Omental fat pad (tissue), 4 donors: ENCODE results near the gene C12orf75. TPM values are rescaled to one million over a fixed set of nuclear protein-coding genes. Genes with fewer than 3 reads are reported as not detected.

Experiments
- ATAC-seq: fragments of 150-250 bp; one replicate; pipeline ENCODE4 v1.9.1; 2016; ENCODE audit warnings: mild to moderate bottlenecking, moderate library complexity; ENCODE audit not compliant: low FRiP score
- DNase-seq: peaks from one replicate; pipeline ENCODE4 v3.0.0-alpha.2; 2019; ENCODE audit warnings: low spot score
- CTCF ChIP-seq, 3 donors: fragments of 450-650 bp; IDR thresholded peaks; one replicate each; pipeline ENCODE4 v1.5.1; 2016 to 2017; ENCODE audit warnings: antibody characterized with exemption in 3 of 3, mild to moderate bottlenecking in 3 of 3, moderate library complexity in 2 of 3
- total RNA-seq, 4 donors: library from RNA; depleted of rRNA; stranded (reverse); fragments of >200 nt; gene quantifications; one replicate each; pipeline ENCODE4 v1.1.0, GENCODE V29; 2016

Gene C12orf75
- total RNA-seq, 4 donors from 2014 or later: 3.5 to 7.0 (median 3.8) TPM

DNA sequence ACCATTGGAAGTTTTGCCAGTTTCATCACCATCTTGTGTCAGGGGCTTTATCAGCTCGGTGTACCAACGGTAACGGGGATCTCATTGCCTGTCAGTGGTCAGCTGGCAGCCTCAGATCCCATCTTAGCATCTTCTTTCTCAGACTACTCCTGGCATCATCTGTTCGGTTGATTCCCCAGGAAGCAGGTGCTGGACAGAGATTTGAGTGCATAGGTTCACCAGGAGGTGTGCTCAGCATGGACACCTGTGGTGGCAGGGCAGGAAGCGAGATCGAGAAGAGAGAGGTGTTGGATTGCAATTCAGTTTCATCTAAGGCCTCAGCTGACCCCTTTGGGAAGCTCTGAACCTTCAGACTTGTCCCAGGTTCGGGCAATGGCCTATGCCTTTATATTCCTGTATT lies 76.0 kb downstream of the C12orf75 start:
- TF ChIP-seq CTCF (IDR thresholded peaks at IDR 0.05): no peak
- no peak for DNase-seq
- ATAC-seq: no peak

- DNase-seq (no peak), ATAC-seq (no peak)
- TF ChIP-seq CTCF (IDR thresholded peaks at IDR 0.05): no peak
Measured at GRCh38 chr12:105409279-105409678, 78.8 kb downstream of the C12orf75 start.

- no peak for TF ChIP-seq CTCF (IDR thresholded peaks at IDR 0.05)
- no peak for DNase-seq
- no peak for ATAC-seq
Measured at GRCh38 chr12:105409801-105410471, 79.4 kb downstream of the C12orf75 start.

GRCh38 chr12:105413911-105414487 lies 83.5 kb downstream of the C12orf75 start:
- TF ChIP-seq CTCF (IDR thresholded peaks at IDR 0.05): no peak
- DNase-seq (no peak), ATAC-seq (no peak)

GRCh38 chr12:105417732-105418131 lies 87.2 kb downstream of the C12orf75 start:
- TF ChIP-seq CTCF (IDR thresholded peaks at IDR 0.05): no peak
- ATAC-seq (no peak), DNase-seq (no peak)

- DNase-seq: no peak
- peak; percentile 27 for ATAC-seq
- no peak for TF ChIP-seq CTCF (IDR thresholded peaks at IDR 0.05)
Measured at GRCh38 chr12:105418229-105418628, 87.7 kb downstream of the C12orf75 start.

- ATAC-seq: peak; percentile 18
- no peak for DNase-seq
- TF ChIP-seq CTCF (IDR thresholded peaks at IDR 0.05): no peak
Measured at GRCh38 chr12:105418821-105419291, 88.4 kb downstream of the C12orf75 start.
